Measurements from ENCODE around the gene HTR7.

The HTR7 gene

DNA sequence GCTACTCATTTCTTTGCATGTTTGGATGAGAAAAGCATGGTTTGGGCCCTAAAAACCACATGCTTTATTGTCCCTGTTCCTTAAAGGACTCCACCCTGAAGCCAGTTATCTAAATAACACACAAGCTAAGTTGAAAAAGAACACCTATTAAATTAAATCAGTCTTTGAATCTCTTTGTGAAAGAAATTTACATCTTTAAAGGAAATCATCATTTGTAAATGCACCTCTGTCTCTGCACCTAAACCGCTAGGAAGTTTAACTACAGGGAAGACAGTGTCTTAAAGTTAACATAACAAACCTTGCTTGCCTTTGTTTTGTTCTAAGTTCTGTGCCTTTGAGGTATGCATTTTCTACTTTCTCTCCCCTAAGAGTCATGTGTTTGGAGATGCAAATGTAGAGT, 52.6 kb downstream of the HTR7 start:
- H3K27me3 ChIP-seq (ENCODE audit: low read length) = no peaks in the 10 kb centered on the region
- no peak overlapping the region for H3K4me3 ChIP-seq (ENCODE audit: insufficient read depth, low read length, poor library complexity, severe bottlenecking)
- no peak overlapping the region for H3K4me2 ChIP-seq (ENCODE audit: low read depth, low read length, poor library complexity, severe bottlenecking)
- TF ChIP-seq EZH2phosphoT487 (conservative IDR thresholded peaks at IDR 0.05; ENCODE audit: low read length) (no peak), CTCF (IDR thresholded peaks at IDR 0.05; ENCODE audit: insufficient read depth, low read length, poor library complexity, severe bottlenecking) (no peak)
- H2AFZ ChIP-seq (ENCODE audit: low read depth, low read length, severe bottlenecking) = no peak overlapping the region
- no peaks in the 10 kb centered on the region for H3K9me3 ChIP-seq (ENCODE audit: insufficient read depth, low read length)
- H3K27ac ChIP-seq (ENCODE audit: low read depth, low read length) = no peak overlapping the region
- H3K9me2 ChIP-seq (replicated peaks; ENCODE audit: insufficient read depth, low read length) = no peaks in the 10 kb centered on the region
- no peaks in the 10 kb centered on the region for H4K20me1 ChIP-seq (ENCODE audit: low read depth, low read length)
- no peaks in the 10 kb centered on the region for H3K36me3 ChIP-seq (ENCODE audit: low read length)
- no peaks in the 10 kb centered on the region for H3K79me2 ChIP-seq (ENCODE audit: insufficient read depth, low read length)
- no peak overlapping the region for H3K9ac ChIP-seq (ENCODE audit: low read length)
- H3F3A ChIP-seq (ENCODE audit: insufficient read depth) = no peaks in the 10 kb centered on the region

DNA sequence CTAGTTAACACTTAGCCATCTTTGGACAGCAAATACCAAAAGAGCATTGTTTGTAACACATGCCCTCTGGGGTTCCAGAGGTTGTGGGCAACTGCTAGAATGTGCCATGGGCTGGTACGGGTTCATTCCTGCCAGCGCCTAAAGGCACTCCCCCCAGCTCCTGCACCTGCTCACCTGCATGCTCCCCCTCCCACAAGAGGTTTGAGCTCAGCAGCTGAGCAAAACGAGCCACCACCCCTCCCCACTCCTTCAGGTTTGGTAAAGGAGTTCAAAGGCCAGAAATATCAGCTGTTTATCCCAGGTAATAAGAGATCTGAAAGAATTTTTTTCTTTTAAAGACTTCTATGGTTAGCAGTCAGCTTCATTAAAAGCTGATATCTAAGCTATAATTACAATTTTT, 53.5 kb downstream of the HTR7 start:
- Histone ChIP-seq H2AFZ (ENCODE audit: low read depth, low read length, severe bottlenecking) (no peak overlapping the region), H3K4me3 (ENCODE audit: insufficient read depth, low read length, poor library complexity, severe bottlenecking) (no peak overlapping the region), H3K79me2 (ENCODE audit: insufficient read depth, low read length) (no peaks in the 10 kb centered on the region), H3K27ac (ENCODE audit: low read depth, low read length) (no peak overlapping the region), H3K36me3 (ENCODE audit: low read length) (no peaks in the 10 kb centered on the region), H3F3A (ENCODE audit: insufficient read depth) (no peaks in the 10 kb centered on the region), H4K20me1 (ENCODE audit: low read depth, low read length) (no peaks in the 10 kb centered on the region), H3K9me3 (ENCODE audit: insufficient read depth, low read length) (no peaks in the 10 kb centered on the region), H3K27me3 (ENCODE audit: low read length) (no peaks in the 10 kb centered on the region), H3K9me2 (replicated peaks; ENCODE audit: insufficient read depth, low read length) (no peaks in the 10 kb centered on the region), H3K4me2 (ENCODE audit: low read depth, low read length, poor library complexity, severe bottlenecking) (no peak overlapping the region), H3K9ac (ENCODE audit: low read length) (no peak overlapping the region)
- no peak for TF ChIP-seq CTCF (IDR thresholded peaks at IDR 0.05; ENCODE audit: insufficient read depth, low read length, poor library complexity, severe bottlenecking)
- no peak for TF ChIP-seq EZH2phosphoT487 (conservative IDR thresholded peaks at IDR 0.05; ENCODE audit: low read length)

DNA sequence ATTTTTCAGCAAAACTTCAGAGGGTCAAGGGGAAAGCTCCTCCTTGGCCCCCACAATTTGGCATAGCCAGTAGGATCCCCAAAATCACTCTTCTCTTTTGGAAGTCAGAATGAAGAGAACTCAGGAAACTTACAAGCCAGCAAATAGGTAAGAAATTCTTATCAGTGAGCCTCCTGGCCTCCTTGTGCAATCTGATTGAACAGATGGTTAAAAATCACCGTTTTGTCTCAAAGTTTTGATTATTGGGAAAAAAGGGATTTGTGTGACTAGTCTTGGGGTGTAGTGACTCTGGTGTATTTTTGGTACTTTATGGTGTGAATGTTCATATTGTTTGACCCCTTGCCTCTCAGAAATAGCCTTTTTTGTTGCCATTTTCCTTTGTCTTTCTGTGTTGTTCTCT, 56.2 kb downstream of the HTR7 start:
- no peaks in the 10 kb centered on the region for H3K79me2 ChIP-seq (ENCODE audit: insufficient read depth, low read length)
- no peaks in the 10 kb centered on the region for H4K20me1 ChIP-seq (ENCODE audit: low read depth, low read length)

More for the DNA sequence above, 56.2 kb downstream of the HTR7 start:
- Histone ChIP-seq H3K27me3 (ENCODE audit: low read length) (no peaks in the 10 kb centered on the region), H3K27ac (ENCODE audit: low read depth, low read length) (no peak overlapping the region), H3K9ac (ENCODE audit: low read length) (no peak overlapping the region), H3K4me3 (ENCODE audit: insufficient read depth, low read length, poor library complexity, severe bottlenecking) (no peak overlapping the region), H3K36me3 (ENCODE audit: low read length) (no peaks in the 10 kb centered on the region), H3K4me2 (ENCODE audit: low read depth, low read length, poor library complexity, severe bottlenecking) (no peak overlapping the region), H3K9me2 (replicated peaks; ENCODE audit: insufficient read depth, low read length) (no peaks in the 10 kb centered on the region), H2AFZ (ENCODE audit: low read depth, low read length, severe bottlenecking) (no peak overlapping the region), H3K9me3 (ENCODE audit: insufficient read depth, low read length) (no peaks in the 10 kb centered on the region), H3F3A (ENCODE audit: insufficient read depth) (no peaks in the 10 kb centered on the region)
- no peak for TF ChIP-seq EZH2phosphoT487 (conservative IDR thresholded peaks at IDR 0.05; ENCODE audit: low read length)
- no peak for TF ChIP-seq CTCF (IDR thresholded peaks at IDR 0.05; ENCODE audit: insufficient read depth, low read length, poor library complexity, severe bottlenecking)

Measured in SU-DHL-6 (cell line).